H1 (cell line): ENCODE data around the gene POU4F2. TPM values are rescaled to one million over a fixed set of nuclear protein-coding genes. Genes with fewer than 3 reads are reported as not detected.

ENCODE experiments used
- CTCF ChIA-PET: fragments of 300-600 bp; sonication (Branson Sonifier 250); formaldehyde crosslinking; loops from one replicate; lab custom pipeline; 2021; ENCODE audit not compliant: partially characterized antibody; lab: Charles Lee
- POLR2A ChIA-PET: fragments of 300-600 bp; sonication (Branson Sonifier 250); formaldehyde crosslinking; loops from one replicate; lab custom pipeline; 2021; ENCODE audit warnings: inconsistent platforms; ENCODE audit not compliant: partially characterized antibody; lab: Charles Lee
- DNase-seq, 2 experiments: peaks; one replicate each; pipeline versions ENCODE4 v3.0.0 to v3.0.0-alpha.2; 2010 to 2022; ENCODE audit warnings: low spot score in 2 of 2, low read depth in 1 of 2, mixed read lengths in 1 of 2
- FAIRE-seq: peaks from 2 replicates; lab custom pipeline; 2011; peaks lifted over from hg19 to GRCh38; lab: Jason Lieb, UNC
- H2AFZ ChIP-seq: 2 replicates; pipeline ENCODE4 v1.8.1; 2012; ENCODE audit warnings: low read length, inconsistent platforms
- H2AK5ac ChIP-seq: 2 replicates; pipeline ENCODE4 v1.6.1; 2013; ENCODE audit warnings: low read depth, low read length
- H2BK120ac ChIP-seq: replicated peaks from 2 replicates; pipeline ENCODE3; 2013; ENCODE audit warnings: low read depth, low read length, inconsistent platforms
- H2BK12ac ChIP-seq: 2 replicates; pipeline ENCODE4 v1.6.1; 2013; ENCODE audit warnings: low read depth, low read length
- H2BK15ac ChIP-seq: 2 replicates; pipeline ENCODE4 v1.6.1; 2013; ENCODE audit warnings: low read length
- H2BK20ac ChIP-seq: 2 replicates; pipeline ENCODE4 v1.6.1; 2013; ENCODE audit warnings: low read length
- H2BK5ac ChIP-seq: 2 replicates; pipeline ENCODE4 v1.6.1; 2013; ENCODE audit warnings: low read depth, low read length
- H3K14ac ChIP-seq: 2 replicates; pipeline ENCODE4 v1.6.1; 2013; ENCODE audit warnings: inconsistent platforms; ENCODE audit not compliant: insufficient read length
- H3K18ac ChIP-seq: 2 replicates; pipeline ENCODE4 v1.6.1; 2013; ENCODE audit warnings: low read length; ENCODE audit errors: extremely low read depth
- H3K23ac ChIP-seq: 2 replicates; pipeline ENCODE4 v1.6.1; 2013; ENCODE audit warnings: inconsistent platforms; ENCODE audit not compliant: insufficient read length
- H3K23me2 ChIP-seq: 2 replicates; pipeline ENCODE4 v1.6.1; 2013; ENCODE audit warnings: low read depth, low read length
- H3K27ac ChIP-seq: 2 replicates; pipeline ENCODE4 v1.6.1; 2011; ENCODE audit warnings: low read depth, low read length, inconsistent platforms
- H3K27me3 ChIP-seq, 4 experiments: replicated peaks in 1 of 4; 1 replicate in 1 of 4; 2 replicates in 3 of 4; pipeline versions ENCODE4 v1.6.1 to v1.8.1; 2011 to 2013; ENCODE audit warnings: low read length in 3 of 4, mild to moderate bottlenecking in 3 of 4, inconsistent platforms in 2 of 4, mixed read lengths in 2 of 4, moderate library complexity in 1 of 4; ENCODE audit not compliant: control insufficient read depth in 3 of 4, insufficient read depth in 3 of 4; ENCODE audit errors: extremely low read depth in 1 of 4
- H3K36me3 ChIP-seq, 4 experiments: 2 replicates each; pipeline versions ENCODE4 v1.6.1 to v1.8.1; 2011 to 2013; ENCODE audit warnings: mild to moderate bottlenecking in 4 of 4, low read length in 3 of 4, moderate library complexity in 2 of 4, control low read depth in 1 of 4, inconsistent platforms in 1 of 4; ENCODE audit not compliant: insufficient read depth in 4 of 4, control insufficient read depth in 2 of 4
- H3K4ac ChIP-seq: replicated peaks from 2 replicates; pipeline ENCODE3; 2013; ENCODE audit warnings: low read length, low read depth, mixed read lengths, inconsistent platforms; ENCODE audit not compliant: insufficient read length
- H3K4me1 ChIP-seq, 4 experiments: replicated peaks in 1 of 4; 1 replicate in 1 of 4; 2 replicates in 3 of 4; pipeline versions ENCODE4 v1.6.1 to v1.8.1; 2011 to 2013; ENCODE audit warnings: low read length in 3 of 4, inconsistent platforms in 2 of 4, mixed read lengths in 1 of 4; ENCODE audit not compliant: insufficient read depth in 4 of 4, control insufficient read depth in 3 of 4
- H3K4me2 ChIP-seq, 2 experiments: 2 replicates each; pipeline versions ENCODE4 v1.6.1 to v1.8.1; 2011 to 2013; ENCODE audit warnings: low read depth in 2 of 2, low read length in 2 of 2, control low read depth in 1 of 2, inconsistent platforms in 1 of 2, mild to moderate bottlenecking in 1 of 2; ENCODE audit not compliant: insufficient read depth in 1 of 2
- H3K4me3 ChIP-seq, 4 experiments: fragments of 200-600, 300-600 bp in 1 of 4; sonication (generic), shearing (Covaris generic), sonication (Bioruptor Twin) in 1 of 4; 2 replicates each; pipeline versions ENCODE4 v1.5.1 to v1.8.1; 2011 to 2016; ENCODE audit warnings: low read length in 4 of 4, low read depth in 3 of 4, control low read depth in 2 of 4, inconsistent platforms in 2 of 4, mild to moderate bottlenecking in 2 of 4, mixed read lengths in 1 of 4, moderate library complexity in 1 of 4; ENCODE audit not compliant: insufficient read depth in 2 of 4; ENCODE audit errors: extremely low read depth in 1 of 4
- H3K56ac ChIP-seq: replicated peaks from 2 replicates; pipeline ENCODE3; 2013; ENCODE audit warnings: low read depth, mild to moderate bottlenecking, mixed read lengths, low read length, inconsistent platforms; ENCODE audit not compliant: insufficient read length
- H3K79me1 ChIP-seq: 2 replicates; pipeline ENCODE4 v1.6.1; 2013; ENCODE audit warnings: low read depth, low read length, control low read depth
- H3K79me2 ChIP-seq, 2 experiments: 2 replicates each; pipeline versions ENCODE4 v1.6.1 to v1.8.1; 2012 to 2013; ENCODE audit warnings: low read length in 2 of 2, mild to moderate bottlenecking in 2 of 2, inconsistent platforms in 1 of 2; ENCODE audit not compliant: insufficient read depth in 2 of 2, control insufficient read depth in 1 of 2
- H3K9ac ChIP-seq, 4 experiments: replicated peaks in 1 of 4; 1 replicate in 1 of 4; 2 replicates in 3 of 4; pipeline versions ENCODE4 v1.6.1 to v1.8.1; 2011 to 2013; ENCODE audit warnings: low read depth in 3 of 4, low read length in 3 of 4, control low read depth in 2 of 4, mild to moderate bottlenecking in 2 of 4, moderate library complexity in 2 of 4, inconsistent platforms in 1 of 4; ENCODE audit errors: extremely low read depth in 1 of 4
- H3K9me3 ChIP-seq, 2 experiments: 2 replicates each; pipeline versions ENCODE4 v1.6.1 to v1.8.1; 2012 to 2013; ENCODE audit warnings: mild to moderate bottlenecking in 2 of 2, moderate library complexity in 2 of 2, control low read depth in 1 of 2, inconsistent platforms in 1 of 2, low read depth in 1 of 2, low read length in 1 of 2, mixed read lengths in 1 of 2; ENCODE audit not compliant: insufficient read depth in 2 of 2
- H4K20me1 ChIP-seq, 2 experiments: replicated peaks in 1 of 2; 2 replicates each; pipeline versions ENCODE3 to v1.8.1; 2011 to 2013; ENCODE audit warnings: inconsistent platforms in 2 of 2, low read length in 2 of 2, mild to moderate bottlenecking in 1 of 2; ENCODE audit not compliant: insufficient read depth in 2 of 2, control insufficient read depth in 1 of 2
- H4K5ac ChIP-seq: 2 replicates; pipeline ENCODE4 v1.6.1; 2013; ENCODE audit warnings: low read length, low read depth, mixed read lengths, inconsistent platforms; ENCODE audit not compliant: insufficient read length
- H4K8ac ChIP-seq: 2 replicates; pipeline ENCODE4 v1.8.0; 2013; ENCODE audit warnings: mild to moderate bottlenecking, moderate library complexity, low read length, inconsistent platforms; ENCODE audit not compliant: insufficient read depth; ENCODE audit errors: extremely low read depth
- H4K91ac ChIP-seq: replicated peaks from 2 replicates; pipeline ENCODE3; 2013; ENCODE audit warnings: low read length, mixed read lengths, inconsistent platforms; ENCODE audit not compliant: insufficient read length
- ASH2L ChIP-seq: fragments of 200-600, 300-600 bp; sonication (generic); IDR thresholded peaks from one replicate; pipeline ENCODE4 v1.7.1; 2017; ENCODE audit warnings: low read length
- JUN ChIP-seq: IDR thresholded peaks from 2 replicates; pipeline ENCODE4 v1.6.1; 2011; ENCODE audit warnings: low read depth, mild to moderate bottlenecking, improper control_type of control experiment, low read length
- PHF8 ChIP-seq: fragments of 200-600 bp; sonication (generic); conservative IDR thresholded peaks from 2 replicates; pipeline ENCODE4 v1.7.1; 2012; ENCODE audit warnings: low read depth, mild to moderate bottlenecking, inconsistent platforms, low read length, moderate library complexity
- POLR2A ChIP-seq, 2 experiments: IDR thresholded peaks; 1 replicate in 1 of 2; 2 replicates in 1 of 2; pipeline ENCODE4 v1.6.1; 2011; ENCODE audit warnings: low read depth in 2 of 2, low read length in 2 of 2, mild to moderate bottlenecking in 2 of 2; ENCODE audit errors: control extremely low read depth in 1 of 2
- SIX5 ChIP-seq: IDR thresholded peaks from 2 replicates; pipeline ENCODE4 v1.6.1; 2011; ENCODE audit warnings: mild to moderate bottlenecking, low read depth, low read length
- SP1 ChIP-seq: IDR thresholded peaks from 2 replicates; pipeline ENCODE4 v1.6.1; 2011; ENCODE audit warnings: low read depth, low read length
- TAF1 ChIP-seq: IDR thresholded peaks from 2 replicates; pipeline ENCODE4 v1.6.1; 2011; ENCODE audit warnings: mild to moderate bottlenecking, low read depth, low read length
- WGBS, 2 experiments: shearing (Covaris generic) in 1 of 2; methylation state at CpG; one replicate each; pipeline versions ENCODE4 v1.1.6 to v1.1.7; 2013 to 2015; ENCODE audit warnings: low lambda C conversion rate in 2 of 2, mixed read lengths in 2 of 2, inconsistent platforms in 1 of 2, low coverage in 1 of 2, missing lambda C conversion rate in 1 of 2; ENCODE audit not compliant: insufficient replicate concordance in 2 of 2, insufficient coverage in 1 of 2, insufficient read length in 1 of 2; ENCODE audit errors: extremely low coverage in 1 of 2, missing lambda C conversion rate in 1 of 2; 5-methylcytosine and 5-hydroxymethylcytosine counted together
- long read RNA-seq, 2 experiments: library from RNA in 1 of 2; library from capped mRNA in 1 of 2; stranded (forward); transcript quantifications; one replicate each; pipeline ENCODE4 v2.0.0, GENCODE V29; 2021; ENCODE audit warnings: inconsistent platforms in 1 of 2
- polyA minus RNA-seq, 3 experiments: library from RNA; depleted of rRNA, polyadenylated mRNA; stranded (reverse); fragments of >200 nt; gene quantifications; 1 replicate in 2 of 3; 2 replicates in 1 of 3; pipeline ENCODE4 v1.2.3, GENCODE V29; 2011
- polyA plus RNA-seq, 7 experiments: library from polyadenylated mRNA; depleted of rRNA in 3 of 7; stranded (reverse) in 5 of 7; unstranded in 2 of 7; fragments of >200 nt in 5 of 7; fragments of 200-250 nt in 2 of 7; gene quantifications; 1 replicate in 5 of 7; 2 replicates in 1 of 7; 4 replicates in 1 of 7; pipeline versions ENCODE4 v1.2.1 to v1.2.3, GENCODE V29; 2011 to 2013; ENCODE audit warnings: missing spikeins in 2 of 7, mixed read lengths in 2 of 7
- total RNA-seq: library from RNA; stranded (reverse); fragmentation: NEBNext Ultra II Directional; extraction: Animal tissue kit (Norgen Biotek cat#: 25700); gene quantifications from 2 replicates; pipeline ENCODE4 v1.2.1, GENCODE V29; 2021
- TF ChIP-seq, protein P1 (sequence below): IDR thresholded peaks from 2 replicates; pipeline ENCODE4 v1.6.1; 2012; ENCODE audit warnings: inconsistent platforms

POU4F2 gene, protein sequence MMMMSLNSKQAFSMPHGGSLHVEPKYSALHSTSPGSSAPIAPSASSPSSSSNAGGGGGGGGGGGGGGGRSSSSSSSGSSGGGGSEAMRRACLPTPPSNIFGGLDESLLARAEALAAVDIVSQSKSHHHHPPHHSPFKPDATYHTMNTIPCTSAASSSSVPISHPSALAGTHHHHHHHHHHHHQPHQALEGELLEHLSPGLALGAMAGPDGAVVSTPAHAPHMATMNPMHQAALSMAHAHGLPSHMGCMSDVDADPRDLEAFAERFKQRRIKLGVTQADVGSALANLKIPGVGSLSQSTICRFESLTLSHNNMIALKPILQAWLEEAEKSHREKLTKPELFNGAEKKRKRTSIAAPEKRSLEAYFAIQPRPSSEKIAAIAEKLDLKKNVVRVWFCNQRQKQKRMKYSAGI
- total RNA-seq: not detected in 2 replicates
- polyA plus RNA-seq (2011; rRNA removed): not detected in 2 replicates
- polyA plus RNA-seq (2011; cell fraction: cytosol; rRNA removed): not detected
- not detected for polyA plus RNA-seq (2011; cell fraction: nucleus; rRNA removed)
- polyA plus RNA-seq (2012, experiment 1 of 2): not detected in 4 replicates
- polyA plus RNA-seq (2012, experiment 2 of 2): not detected
- not detected for polyA plus RNA-seq (2013, experiment 1 of 2)
- polyA plus RNA-seq (2013, experiment 2 of 2): not detected
- not detected in 2 replicates for polyA minus RNA-seq (2011; rRNA and poly(A)+ RNA removed)
- polyA minus RNA-seq (2011; cell fraction: cytosol; rRNA and poly(A)+ RNA removed): not detected
- polyA minus RNA-seq (2011; cell fraction: nucleus; rRNA and poly(A)+ RNA removed): not detected
- long read RNA-seq, experiment 1: 0 reads
- long read RNA-seq, experiment 2: 0 reads

DNA sequence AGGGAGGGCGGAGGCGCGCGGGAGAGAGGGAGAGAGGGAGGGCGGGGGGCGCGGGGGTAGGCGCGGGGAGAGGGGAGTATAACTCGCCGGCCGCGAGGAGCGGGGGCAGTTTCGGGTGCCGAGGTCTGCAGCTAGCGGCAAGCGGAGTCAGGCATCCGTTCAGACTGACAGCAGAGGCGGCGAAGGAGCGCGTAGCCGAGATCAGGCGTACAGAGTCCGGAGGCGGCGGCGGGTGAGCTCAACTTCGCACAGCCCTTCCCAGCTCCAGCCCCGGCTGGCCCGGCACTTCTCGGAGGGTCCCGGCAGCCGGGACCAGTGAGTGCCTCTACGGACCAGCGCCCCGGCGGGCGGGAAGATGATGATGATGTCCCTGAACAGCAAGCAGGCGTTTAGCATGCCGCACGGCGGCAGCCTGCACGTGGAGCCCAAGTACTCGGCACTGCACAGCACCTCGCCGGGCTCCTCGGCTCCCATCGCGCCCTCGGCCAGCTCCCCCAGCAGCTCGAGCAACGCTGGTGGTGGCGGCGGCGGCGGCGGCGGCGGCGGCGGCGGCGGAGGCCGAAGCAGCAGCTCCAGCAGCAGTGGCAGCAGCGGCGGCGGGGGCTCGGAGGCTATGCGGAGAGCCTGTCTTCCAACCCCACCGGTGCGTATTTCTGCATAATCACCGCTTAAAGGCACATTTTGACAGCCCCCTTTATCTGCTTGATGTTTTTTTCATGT is at the start of gene POU4F2:
POU4F2 (plus strand) TSS at position 108 of the 720 bp plus-strand sequence; CDS start at position 356, 248 bp downstream.
- 2% methylated on average over 25 of the region's 74 CpGs; no CpG with 5 or more reads in 1 of the 2 experiments for WGBS, 2 experiments
- peak within 1 kb of the TSS; percentile 51 to 73 (median 52) for H3K4me3 ChIP-seq
- H3K9ac ChIP-seq: no peak within 1 kb of the TSS
- no peak within 1 kb of the TSS for H3K14ac ChIP-seq
- no peaks in the 10 kb centered on the region for H3K9me3 ChIP-seq
- no peak within 1 kb of the TSS for H3K27ac ChIP-seq
- no peak within 1 kb of the TSS for H2AK5ac ChIP-seq
- no peak within 1 kb of the TSS; the same call in 1 of the 2 replicates for H2AFZ ChIP-seq
- no peak within 1 kb of the TSS for H2BK20ac ChIP-seq
- H3K23me2 ChIP-seq: peaks cover 15% of the 10 kb centered on the region; the same call in 1 of the 2 replicates
- no peak within 1 kb of the TSS for H2BK120ac ChIP-seq
- H3K4me1 ChIP-seq: peaks cover 0 to 12% (median 8%) of the 10 kb centered on the region in 4 experiments; a peak in 6 of 7 replicates
- no peak within 1 kb of the TSS for H2BK5ac ChIP-seq
- no peak within 1 kb of the TSS for H4K8ac ChIP-seq
- no peak within 1 kb of the TSS for H3K18ac ChIP-seq
- no peak within 1 kb of the TSS for H3K23ac ChIP-seq
- peaks cover 0 to 3% (median 0%) of the 10 kb centered on the region in 4 experiments; a peak in 1 of 8 replicates for H3K36me3 ChIP-seq
- no peak within 1 kb of the TSS for H4K91ac ChIP-seq
- H3K79me2 ChIP-seq: no peaks in the 10 kb centered on the region
- POLR2A ChIA-PET: interaction anchor here (1.0 to 3.4 kb wide), 3 partner anchors 9 to 305 kb away, joined by 3 to 9 read pairs (median 3); no protein-coding TSS in a partner anchor
- H4K20me1 ChIP-seq: peaks cover 15 to 19% of the 10 kb centered on the region in 2 experiments
- peak within 1 kb of the TSS; percentile 65 to 89 for H3K4me2 ChIP-seq
- no peak within 1 kb of the TSS for H3K56ac ChIP-seq
- H2BK12ac ChIP-seq: no peak within 1 kb of the TSS
- CTCF ChIA-PET: interaction anchor here (1.1 kb wide), 1 partner anchor 9 kb away, joined by 5 read pairs; no protein-coding TSS in a partner anchor
- DNase-seq (peak in 1 of 2 experiments; percentile 83), FAIRE-seq (no peak)
- no peak within 1 kb of the TSS for H4K5ac ChIP-seq
- no peak within 1 kb of the TSS for H2BK15ac ChIP-seq
- peaks cover 79 to 100% (median 90%) of the 10 kb centered on the region in 4 experiments for H3K27me3 ChIP-seq
- no peak within 1 kb of the TSS for H3K4ac ChIP-seq
- H3K79me1 ChIP-seq: no peaks in the 10 kb centered on the region
- no peak for TF ChIP-seq POLR2A (IDR thresholded peaks at IDR 0.05; ENCODE audit: control extremely low read depth in 1 of 2, low read depth in 2 of 2, low read length in 2 of 2)
- TF ChIP-seq, protein P1, sequence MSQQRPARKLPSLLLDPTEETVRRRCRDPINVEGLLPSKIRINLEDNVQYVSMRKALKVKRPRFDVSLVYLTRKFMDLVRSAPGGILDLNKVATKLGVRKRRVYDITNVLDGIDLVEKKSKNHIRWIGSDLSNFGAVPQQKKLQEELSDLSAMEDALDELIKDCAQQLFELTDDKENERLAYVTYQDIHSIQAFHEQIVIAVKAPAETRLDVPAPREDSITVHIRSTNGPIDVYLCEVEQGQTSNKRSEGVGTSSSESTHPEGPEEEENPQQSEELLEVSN: peak; percentile 95
- TF ChIP-seq JUN: no peak
- TF ChIP-seq TAF1: no peak
- TF ChIP-seq SIX5: no peak
- no peak for TF ChIP-seq SP1
- peak; percentile 60 for TF ChIP-seq ASH2L
- no peak for TF ChIP-seq PHF8
